K562 (cell line): Measurements from ENCODE around the gene SPTBN5. TPM values are rescaled to one million over a fixed set of nuclear protein-coding genes. Genes with fewer than 3 reads are reported as not detected.

Source experiments
- ATF3 ChIP-seq, 2 experiments: fragments of 450-650 bp in 1 of 2; sonication (generic) in 1 of 2; formaldehyde crosslinking in 1 of 2; IDR thresholded peaks in 1 of 2; conservative IDR thresholded peaks in 1 of 2; 2 replicates each; pipeline versions ENCODE4 v1.6.1 to v1.8.1; 2016 to 2023; ENCODE audit warnings: mild to moderate bottlenecking in 2 of 2, moderate library complexity in 2 of 2, inconsistent platforms in 1 of 2, missing genetic modification reagents in 1 of 2
- MEF2A ChIP-seq: IDR thresholded peaks from 2 replicates; pipeline ENCODE4 v1.6.1; 2011; ENCODE audit warnings: low read depth, mild to moderate bottlenecking, low read length, moderate library complexity; ENCODE audit not compliant: control insufficient read depth
- PBX2 ChIP-seq, 2 experiments: IDR thresholded peaks in 1 of 2; conservative IDR thresholded peaks in 1 of 2; 2 replicates each; pipeline ENCODE4 v1.6.1; 2016; ENCODE audit warnings: low read depth in 2 of 2, mild to moderate bottlenecking in 1 of 2, missing compliant biosample characterization in 1 of 2, missing genetic modification characterization in 1 of 2, moderate library complexity in 1 of 2
- SP2 ChIP-seq: IDR thresholded peaks from 2 replicates; pipeline ENCODE4 v1.6.1; 2011; ENCODE audit warnings: mild to moderate bottlenecking, low read depth, low read length, moderate library complexity; ENCODE audit not compliant: poor library complexity, severe bottlenecking; ENCODE audit errors: extremely low read depth
- ZNF699 ChIP-seq: fragments of 250-450 bp; sonication (Bioruptor Pico); IDR thresholded peaks from 2 replicates; pipeline ENCODE4 v1.8.0; 2021; ENCODE audit warnings: mild to moderate bottlenecking, moderate library complexity; ENCODE audit not compliant: insufficient replicate concordance
- polyA plus RNA-seq, 8 experiments: library from polyadenylated mRNA; depleted of rRNA in 4 of 8; stranded (reverse) in 5 of 8; unstranded in 3 of 8; fragments of >200 nt; fragmentation: Nextera tagmentation in 2 of 8; fragmentation: Illumina TruSeq in 1 of 8; extraction: Ambion mirVana in 2 of 8; extraction: Trizol in 1 of 8; gene quantifications; 2 replicates each; pipeline versions ENCODE4 v1.2.1 to v1.2.3, GENCODE V29; 2011 to 2014; ENCODE audit warnings: inconsistent platforms in 1 of 8, missing spikeins in 1 of 8
- total RNA-seq, 7 experiments: library from RNA; depleted of rRNA in 6 of 7; stranded (reverse); fragments of >200 nt in 6 of 7; fragmentation: Illumina TruSeq in 2 of 7; extraction: Trizol in 2 of 7; gene quantifications; 2 replicates each; pipeline versions ENCODE4 v1.2.1 to v1.2.3, GENCODE V29; 2011 to 2021; ENCODE audit warnings: low replicate concordance in 1 of 7
- TF ChIP-seq, protein P1 (sequence below): fragments of 250-450 bp; sonication (Bioruptor Pico); IDR thresholded peaks from 2 replicates; pipeline ENCODE4 v1.5.1; 2021; ENCODE audit warnings: mild to moderate bottlenecking
- TF ChIP-seq, protein P2 (sequence below): fragments of 250-450 bp; sonication (Bioruptor Pico); IDR thresholded peaks from 2 replicates; pipeline ENCODE4 v1.5.0; 2021; ENCODE audit warnings: mild to moderate bottlenecking, borderline replicate concordance

Gene SPTBN5
- total and polyA plus RNA-seq, 9 of the 15 experiments (the other 6 are each of a cell fraction or from before 2014, with no cell fraction given) = 0.02 TPM; not detected in 8

DNA sequence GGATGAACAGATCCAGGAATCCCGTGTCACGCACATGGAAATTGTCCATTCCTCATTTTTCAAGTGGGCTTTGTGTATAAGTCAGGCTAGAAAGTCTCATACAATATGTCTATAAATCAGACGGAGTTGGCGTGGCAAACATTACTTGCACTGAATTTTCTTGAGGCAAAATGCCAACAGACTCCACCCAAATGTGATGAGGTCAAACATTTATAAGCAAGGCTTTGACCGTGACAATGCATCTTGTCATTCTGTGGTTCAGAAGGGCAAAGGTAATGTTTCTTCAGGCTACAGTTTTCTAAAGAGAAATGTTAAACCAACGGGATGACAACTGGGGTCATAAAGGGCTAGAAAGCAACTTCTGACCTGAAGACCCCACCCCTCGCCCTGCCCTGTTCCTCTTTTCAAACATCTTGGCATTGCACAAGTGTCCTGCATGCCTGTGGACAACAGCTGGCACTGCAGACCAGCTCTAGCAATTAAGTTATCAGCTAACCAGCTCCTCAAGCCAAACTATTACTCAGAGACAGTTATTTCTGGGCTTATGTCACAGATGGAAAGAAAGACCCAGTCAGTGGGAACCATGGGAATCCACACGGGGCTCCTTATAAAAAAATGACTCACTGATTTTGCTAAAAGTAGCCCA lies 36.5 kb upstream of the SPTBN5 start (continued):
- TF ChIP-seq ZNF699 (CRISPR knock-in tag) (no peak), SP2 (no peak), MEF2A (no peak), ATF3 (IDR thresholded peaks at IDR 0.05) (no peak), ATF3 (CRISPR knock-in tag; conservative IDR thresholded peaks at IDR 0.05) (no peak), PBX2 (CRISPR knock-in tag; IDR thresholded peaks at IDR 0.05; ENCODE audit: low read depth) (no peak), PBX2 (tag; conservative IDR thresholded peaks at IDR 0.05; ENCODE audit: low read depth) (0 out of 2 replicates have a peak, but pooled peaks have one; percentile 23)
- TF ChIP-seq, protein P1, sequence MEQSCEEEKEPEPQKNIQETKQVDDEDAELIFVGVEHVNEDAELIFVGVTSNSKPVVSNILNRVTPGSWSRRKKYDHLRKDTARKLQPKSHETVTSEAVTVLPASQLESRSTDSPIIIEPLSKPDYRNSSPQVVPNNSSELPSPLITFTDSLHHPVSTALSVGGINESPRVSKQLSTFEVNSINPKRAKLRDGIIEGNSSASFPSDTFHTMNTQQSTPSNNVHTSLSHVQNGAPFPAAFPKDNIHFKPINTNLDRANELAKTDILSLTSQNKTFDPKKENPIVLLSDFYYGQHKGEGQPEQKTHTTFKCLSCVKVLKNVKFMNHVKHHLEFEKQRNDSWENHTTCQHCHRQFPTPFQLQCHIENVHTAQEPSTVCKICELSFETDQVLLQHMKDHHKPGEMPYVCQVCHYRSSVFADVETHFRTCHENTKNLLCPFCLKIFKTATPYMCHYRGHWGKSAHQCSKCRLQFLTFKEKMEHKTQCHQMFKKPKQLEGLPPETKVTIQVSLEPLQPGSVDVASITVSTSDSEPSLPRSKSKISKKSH (CRISPR knock-in tag) = no peak
- TF ChIP-seq, protein P2, sequence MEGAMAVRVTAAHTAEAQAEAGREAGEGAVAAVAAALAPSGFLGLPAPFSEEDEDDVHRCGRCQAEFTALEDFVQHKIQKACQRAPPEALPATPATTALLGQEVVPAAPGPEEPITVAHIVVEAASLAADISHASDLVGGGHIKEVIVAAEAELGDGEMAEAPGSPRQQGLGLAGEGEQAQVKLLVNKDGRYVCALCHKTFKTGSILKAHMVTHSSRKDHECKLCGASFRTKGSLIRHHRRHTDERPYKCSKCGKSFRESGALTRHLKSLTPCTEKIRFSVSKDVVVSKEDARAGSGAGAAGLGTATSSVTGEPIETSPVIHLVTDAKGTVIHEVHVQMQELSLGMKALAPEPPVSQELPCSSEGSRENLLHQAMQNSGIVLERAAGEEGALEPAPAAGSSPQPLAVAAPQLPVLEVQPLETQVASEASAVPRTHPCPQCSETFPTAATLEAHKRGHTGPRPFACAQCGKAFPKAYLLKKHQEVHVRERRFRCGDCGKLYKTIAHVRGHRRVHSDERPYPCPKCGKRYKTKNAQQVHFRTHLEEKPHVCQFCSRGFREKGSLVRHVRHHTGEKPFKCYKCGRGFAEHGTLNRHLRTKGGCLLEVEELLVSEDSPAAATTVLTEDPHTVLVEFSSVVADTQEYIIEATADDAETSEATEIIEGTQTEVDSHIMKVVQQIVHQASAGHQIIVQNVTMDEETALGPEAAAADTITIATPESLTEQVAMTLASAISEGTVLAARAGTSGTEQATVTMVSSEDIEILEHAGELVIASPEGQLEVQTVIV (CRISPR knock-in tag) = no peak
